GM23248 (cell line): ENCODE measurements around the gene SNAP25.

Experiments
- EZH2 ChIP-seq: fragments of 200-600 bp; sonication (generic); IDR thresholded peaks from 2 replicates; pipeline ENCODE4 v1.6.1; 2018; ENCODE audit warnings: antibody characterized with exemption, mild to moderate bottlenecking; ENCODE audit not compliant: insufficient read depth, poor library complexity, severe bottlenecking
- EZH2phosphoT487 ChIP-seq: fragments of 200-600 bp; sonication (generic); IDR thresholded peaks from 2 replicates; pipeline ENCODE4 v1.6.1; 2018; ENCODE audit warnings: antibody characterized with exemption, moderate library complexity, mild to moderate bottlenecking, low read depth; ENCODE audit not compliant: insufficient read depth

DNA sequence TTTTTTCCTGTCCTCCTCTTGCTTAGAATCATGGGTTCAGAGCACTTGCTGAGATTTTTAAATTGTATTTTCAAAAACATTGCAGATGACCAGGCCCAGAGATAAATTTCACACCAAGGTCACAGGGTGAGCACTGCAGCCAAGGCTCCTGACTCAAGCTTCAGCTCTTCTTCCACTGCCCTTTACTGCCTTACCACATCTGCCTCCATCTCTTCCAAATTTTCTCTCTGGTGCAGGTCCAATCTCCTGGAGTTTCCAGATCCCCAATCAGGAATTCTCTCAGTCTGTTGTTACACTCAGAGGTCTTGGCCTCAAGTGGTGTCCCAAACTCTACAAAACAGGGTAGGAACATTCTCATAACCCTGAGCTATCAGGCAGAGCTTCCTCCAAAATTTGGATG is 12.7 kb downstream of the SNAP25 start:
- TF ChIP-seq EZH2 (no peak), EZH2phosphoT487 (no peak)
